OCI-LY3 (cell line): ENCODE measurements around the gene MCRS1.

ENCODE experiments used
- EZH2phosphoT487 ChIP-seq: fragments of 200-600 bp; shearing (Covaris generic); IDR thresholded peaks from 2 replicates; pipeline ENCODE4 v1.6.1; 2018; ENCODE audit warnings: antibody characterized with exemption, mixed run types, low read depth
- TF ChIP-seq, protein P1 (sequence below): fragments of 200-600, 300-600 bp; sonication (generic); IDR thresholded peaks from 2 replicates; pipeline ENCODE4 v1.5.1; 2014; ENCODE audit warnings: antibody characterized with exemption, low read length, low read depth

DNA sequence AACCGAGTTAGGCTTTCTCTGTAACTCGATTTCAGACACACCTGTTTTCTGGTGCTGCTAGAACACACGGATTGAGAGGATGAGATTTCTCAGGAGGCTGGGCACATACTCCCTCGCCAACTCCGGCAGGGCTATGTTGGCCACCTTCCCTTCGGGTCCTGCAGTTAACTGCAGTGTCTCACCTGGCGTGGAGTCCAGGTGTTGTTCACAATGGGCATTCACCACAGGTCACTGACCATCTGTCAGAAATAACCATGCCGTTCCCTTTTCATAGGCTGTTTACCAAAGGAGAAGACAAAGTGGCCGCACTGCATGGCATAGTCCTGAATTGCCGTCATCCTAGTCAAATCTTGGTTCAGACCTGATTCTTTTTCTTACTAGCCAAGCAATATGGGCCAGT lies 34.6 kb downstream of the MCRS1 start:
- TF ChIP-seq EZH2phosphoT487: no peak
- TF ChIP-seq, protein P1, sequence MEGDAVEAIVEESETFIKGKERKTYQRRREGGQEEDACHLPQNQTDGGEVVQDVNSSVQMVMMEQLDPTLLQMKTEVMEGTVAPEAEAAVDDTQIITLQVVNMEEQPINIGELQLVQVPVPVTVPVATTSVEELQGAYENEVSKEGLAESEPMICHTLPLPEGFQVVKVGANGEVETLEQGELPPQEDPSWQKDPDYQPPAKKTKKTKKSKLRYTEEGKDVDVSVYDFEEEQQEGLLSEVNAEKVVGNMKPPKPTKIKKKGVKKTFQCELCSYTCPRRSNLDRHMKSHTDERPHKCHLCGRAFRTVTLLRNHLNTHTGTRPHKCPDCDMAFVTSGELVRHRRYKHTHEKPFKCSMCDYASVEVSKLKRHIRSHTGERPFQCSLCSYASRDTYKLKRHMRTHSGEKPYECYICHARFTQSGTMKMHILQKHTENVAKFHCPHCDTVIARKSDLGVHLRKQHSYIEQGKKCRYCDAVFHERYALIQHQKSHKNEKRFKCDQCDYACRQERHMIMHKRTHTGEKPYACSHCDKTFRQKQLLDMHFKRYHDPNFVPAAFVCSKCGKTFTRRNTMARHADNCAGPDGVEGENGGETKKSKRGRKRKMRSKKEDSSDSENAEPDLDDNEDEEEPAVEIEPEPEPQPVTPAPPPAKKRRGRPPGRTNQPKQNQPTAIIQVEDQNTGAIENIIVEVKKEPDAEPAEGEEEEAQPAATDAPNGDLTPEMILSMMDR: no peak
